GM12801 (cell line): Measurements from ENCODE around the gene STEAP4.

ENCODE experiments used
- TF ChIP-seq, protein P1 (sequence below): IDR thresholded peaks from one replicate; pipeline ENCODE4 v1.5.1; 2011; ENCODE audit warnings: control low read depth; ENCODE audit not compliant: insufficient read length; ENCODE audit errors: extremely low read depth

Gene STEAP4

DNA sequence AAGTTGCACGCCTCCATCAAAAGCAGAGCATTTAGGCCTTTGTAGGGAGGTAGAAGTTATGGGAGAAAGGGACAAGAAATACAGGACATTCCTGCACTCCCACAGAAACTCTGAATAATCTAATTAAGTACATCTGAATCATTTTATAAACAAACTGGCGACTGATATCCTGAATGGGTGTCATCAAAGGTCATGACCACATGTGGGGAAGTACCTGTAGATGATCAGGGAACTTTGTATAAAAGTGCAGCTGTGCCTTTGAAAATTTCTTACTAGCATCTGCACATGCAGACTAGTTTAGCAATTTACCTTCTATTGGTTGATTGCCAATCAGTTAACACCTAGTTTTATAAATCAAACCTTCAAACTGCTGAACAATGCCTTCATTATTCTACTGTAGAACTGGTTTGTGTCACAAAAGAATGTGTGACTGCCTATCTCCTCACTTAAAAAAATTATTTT is 17.1 kb downstream of the STEAP4 start:
- TF ChIP-seq, protein P1, sequence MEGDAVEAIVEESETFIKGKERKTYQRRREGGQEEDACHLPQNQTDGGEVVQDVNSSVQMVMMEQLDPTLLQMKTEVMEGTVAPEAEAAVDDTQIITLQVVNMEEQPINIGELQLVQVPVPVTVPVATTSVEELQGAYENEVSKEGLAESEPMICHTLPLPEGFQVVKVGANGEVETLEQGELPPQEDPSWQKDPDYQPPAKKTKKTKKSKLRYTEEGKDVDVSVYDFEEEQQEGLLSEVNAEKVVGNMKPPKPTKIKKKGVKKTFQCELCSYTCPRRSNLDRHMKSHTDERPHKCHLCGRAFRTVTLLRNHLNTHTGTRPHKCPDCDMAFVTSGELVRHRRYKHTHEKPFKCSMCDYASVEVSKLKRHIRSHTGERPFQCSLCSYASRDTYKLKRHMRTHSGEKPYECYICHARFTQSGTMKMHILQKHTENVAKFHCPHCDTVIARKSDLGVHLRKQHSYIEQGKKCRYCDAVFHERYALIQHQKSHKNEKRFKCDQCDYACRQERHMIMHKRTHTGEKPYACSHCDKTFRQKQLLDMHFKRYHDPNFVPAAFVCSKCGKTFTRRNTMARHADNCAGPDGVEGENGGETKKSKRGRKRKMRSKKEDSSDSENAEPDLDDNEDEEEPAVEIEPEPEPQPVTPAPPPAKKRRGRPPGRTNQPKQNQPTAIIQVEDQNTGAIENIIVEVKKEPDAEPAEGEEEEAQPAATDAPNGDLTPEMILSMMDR, result no peak

DNA sequence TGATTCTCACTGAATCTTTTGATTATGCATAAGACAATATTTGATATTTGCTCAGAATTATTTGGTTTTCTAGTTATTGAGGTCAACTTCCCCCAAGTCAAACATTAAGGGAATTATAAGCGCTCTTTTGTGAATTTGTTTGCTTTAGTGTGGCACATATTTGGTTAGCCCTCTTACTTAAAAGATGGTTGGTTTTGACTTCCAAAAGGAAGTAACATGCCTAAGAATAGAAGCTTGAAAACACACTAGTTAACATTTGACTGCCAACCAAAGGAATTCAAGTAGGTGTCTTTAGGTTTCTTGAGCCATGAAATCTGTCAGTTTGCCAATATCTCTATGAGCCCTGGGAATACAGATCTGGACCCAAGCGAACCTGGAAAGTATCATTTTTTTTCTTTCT is 24.9 kb downstream of the STEAP4 start:
- TF ChIP-seq, protein P1, result no peak

DNA sequence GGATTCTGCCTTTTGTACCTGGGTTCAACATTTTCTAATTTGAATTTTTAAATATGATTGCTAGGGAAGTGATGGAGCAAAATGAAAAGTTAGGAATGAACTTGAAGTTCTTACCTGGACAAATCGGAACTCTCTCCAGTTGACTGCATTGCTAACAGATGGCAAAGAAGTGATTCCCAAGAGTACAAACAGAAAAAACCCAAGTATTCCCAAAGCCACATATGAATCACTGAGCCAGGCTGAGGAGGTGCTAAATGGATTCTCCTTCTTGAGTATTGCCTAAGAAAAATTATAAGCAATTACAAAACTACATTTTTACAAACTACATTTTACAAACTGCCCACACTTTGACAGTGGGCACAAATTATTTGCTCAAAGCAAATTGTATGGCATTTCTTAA is 25.9 kb downstream of the STEAP4 start:
- TF ChIP-seq, protein P1, result no peak

DNA sequence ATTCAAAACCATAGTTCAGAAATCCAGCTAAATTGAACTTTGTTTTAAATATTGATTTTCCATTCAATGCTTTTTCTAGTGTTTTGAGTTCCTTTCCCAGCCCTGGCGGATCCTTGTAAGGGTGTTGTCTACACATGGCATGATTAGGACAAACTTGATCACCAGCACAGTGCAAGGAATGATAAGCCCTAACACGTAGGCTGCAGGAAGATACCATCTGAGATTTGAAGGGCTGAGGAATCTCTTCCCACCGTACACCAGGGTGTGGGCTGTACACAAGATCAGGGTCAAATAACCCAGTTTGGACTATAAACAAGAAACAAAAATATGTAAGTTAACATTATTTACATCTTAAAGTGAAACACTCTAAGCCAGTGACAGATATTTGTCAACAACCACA is 27.4 kb downstream of the STEAP4 start:
- TF ChIP-seq, protein P1, result no peak

DNA sequence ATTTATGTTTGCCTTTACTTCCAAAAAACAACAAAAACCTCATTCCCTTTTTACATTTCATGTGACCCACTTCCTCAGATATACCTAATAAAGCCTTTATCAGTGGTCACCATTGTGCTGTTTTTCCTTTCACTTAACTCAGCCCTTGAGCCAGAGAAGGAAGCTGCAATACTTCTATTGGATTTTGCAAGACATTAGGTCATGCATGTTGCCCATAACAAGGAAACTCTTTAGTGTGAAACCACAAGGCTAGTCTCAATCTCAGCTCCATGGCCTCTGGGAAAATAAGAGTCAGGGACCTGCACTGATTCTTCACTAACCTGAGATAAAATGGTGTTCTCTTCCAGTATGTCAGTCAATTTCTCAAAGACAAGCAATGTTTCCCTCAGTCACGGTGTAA is 27.8 kb downstream of the STEAP4 start:
- TF ChIP-seq, protein P1, result no peak

DNA sequence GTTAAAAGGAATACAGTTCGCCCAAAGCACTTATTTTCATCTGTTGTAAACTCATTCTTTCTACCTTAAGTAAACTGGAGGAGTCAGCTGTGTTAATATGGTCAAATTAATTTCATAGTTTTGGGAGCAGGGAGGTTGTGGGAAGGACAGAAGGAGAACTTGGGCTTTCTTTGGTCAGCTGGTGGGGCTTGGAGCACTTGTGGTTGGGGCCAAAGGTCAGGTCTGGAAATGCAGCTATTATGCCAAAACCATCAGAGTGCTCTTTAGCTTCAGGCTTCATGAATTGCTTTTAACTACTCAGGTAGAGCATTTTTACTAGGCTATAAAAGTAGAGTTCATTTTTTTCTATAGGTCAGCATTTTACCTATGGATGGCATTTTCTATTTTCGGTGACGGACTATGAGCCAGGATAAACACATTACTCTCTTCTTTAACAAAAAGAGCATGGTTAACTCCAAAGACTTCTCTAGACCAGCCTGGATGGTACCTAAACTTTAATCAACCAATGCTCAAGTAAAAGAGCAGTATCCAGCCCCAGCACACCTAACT is 30.0 kb downstream of the STEAP4 start:
- TF ChIP-seq, protein P1, result no peak

DNA sequence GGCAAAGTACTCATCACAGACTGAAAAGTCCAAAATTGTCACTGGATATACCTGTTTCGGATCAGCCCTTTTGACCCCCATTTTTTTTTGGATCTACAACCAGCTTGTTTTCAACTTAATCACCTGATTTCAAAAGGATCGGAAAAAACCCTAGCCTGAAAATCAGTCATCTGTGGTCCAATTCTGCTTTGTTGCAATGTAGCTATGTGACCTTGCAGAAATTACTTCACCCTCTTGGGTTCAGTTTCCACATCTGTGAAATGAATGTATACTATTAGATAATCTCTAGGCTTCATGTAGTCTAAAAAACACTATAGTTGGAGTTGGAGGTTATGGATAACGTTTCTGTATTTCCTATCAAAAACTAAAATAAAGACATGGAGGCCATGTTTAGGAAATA is 37.1 kb downstream of the STEAP4 start:
- TF ChIP-seq, protein P1, result no peak
